ENCODE data around the gene CHCHD6. TPM values are rescaled to one million over a fixed set of nuclear protein-coding genes. Genes with fewer than 3 reads are reported as not detected.

The CHCHD6 gene
- total RNA-seq, 1 donor: 10.9 TPM

DNA sequence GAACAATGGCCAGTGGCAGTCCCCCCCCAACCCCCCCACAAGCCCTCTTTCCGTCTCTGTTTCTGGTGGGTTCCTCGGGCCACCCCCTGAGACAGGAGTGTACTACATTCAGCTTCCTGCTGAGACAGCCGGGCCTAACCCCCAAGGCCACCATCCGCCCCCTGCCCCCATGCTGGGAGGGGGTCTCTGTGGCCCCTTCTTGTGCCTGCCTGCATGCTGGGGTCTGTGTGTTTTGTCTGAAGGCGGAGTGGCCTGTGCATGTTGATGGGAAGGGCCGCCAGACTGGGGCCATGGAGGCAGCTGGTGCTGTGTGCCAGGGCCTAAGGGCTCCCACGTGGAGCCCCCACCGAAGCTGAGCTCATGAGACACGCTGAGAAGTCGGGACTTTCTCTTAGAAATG is 305.5 kb downstream of the CHCHD6 start:
- Histone ChIP-seq H3K36me3 (ENCODE audit: insufficient read depth, low read length) (peaks cover 48% of the 10 kb centered on the region), H3K27me3 (ENCODE audit: insufficient read depth, low read length) (no peaks in the 10 kb centered on the region), H3K4me3 (ENCODE audit: insufficient read depth, low read length) (no peak overlapping the region), H3K4me2 (ENCODE audit: insufficient read depth, low read length) (no peak overlapping the region), H3K4me1 (ENCODE audit: insufficient read depth, low read length) (peaks cover 10% of the 10 kb centered on the region), H2AFZ (ENCODE audit: low read length) (no peak overlapping the region), H4K20me1 (ENCODE audit: insufficient read depth, low read length) (peaks cover 26% of the 10 kb centered on the region), H3K27ac (ENCODE audit: low read depth, low read length) (no peak overlapping the region), H3K79me2 (ENCODE audit: insufficient read depth, low read length) (peaks cover 51% of the 10 kb centered on the region), H3K9me3 (ENCODE audit: low read depth, low read length) (no peaks in the 10 kb centered on the region)
- TF ChIP-seq, protein P1, sequence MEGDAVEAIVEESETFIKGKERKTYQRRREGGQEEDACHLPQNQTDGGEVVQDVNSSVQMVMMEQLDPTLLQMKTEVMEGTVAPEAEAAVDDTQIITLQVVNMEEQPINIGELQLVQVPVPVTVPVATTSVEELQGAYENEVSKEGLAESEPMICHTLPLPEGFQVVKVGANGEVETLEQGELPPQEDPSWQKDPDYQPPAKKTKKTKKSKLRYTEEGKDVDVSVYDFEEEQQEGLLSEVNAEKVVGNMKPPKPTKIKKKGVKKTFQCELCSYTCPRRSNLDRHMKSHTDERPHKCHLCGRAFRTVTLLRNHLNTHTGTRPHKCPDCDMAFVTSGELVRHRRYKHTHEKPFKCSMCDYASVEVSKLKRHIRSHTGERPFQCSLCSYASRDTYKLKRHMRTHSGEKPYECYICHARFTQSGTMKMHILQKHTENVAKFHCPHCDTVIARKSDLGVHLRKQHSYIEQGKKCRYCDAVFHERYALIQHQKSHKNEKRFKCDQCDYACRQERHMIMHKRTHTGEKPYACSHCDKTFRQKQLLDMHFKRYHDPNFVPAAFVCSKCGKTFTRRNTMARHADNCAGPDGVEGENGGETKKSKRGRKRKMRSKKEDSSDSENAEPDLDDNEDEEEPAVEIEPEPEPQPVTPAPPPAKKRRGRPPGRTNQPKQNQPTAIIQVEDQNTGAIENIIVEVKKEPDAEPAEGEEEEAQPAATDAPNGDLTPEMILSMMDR (IDR thresholded peaks at IDR 0.05; ENCODE audit: extremely low read depth, low read depth, low read length): no peak
- no peak for DNase-seq (ENCODE audit: insufficient read length, low spot score, missing footprints)

Other genes with a start within 250 kb of the CHCHD6 start
- gene ZXDC, start 228.3 kb upstream of the CHCHD6 start, total RNA-seq: 26.8 and 27.1 TPM in 2 replicates
- gene UROC1, start 186.5 kb upstream of the CHCHD6 start, total RNA-seq: not detected in 2 replicates
- gene CHST13, start 180.1 kb upstream of the CHCHD6 start, total RNA-seq: under 0.01 TPM in 1 of 2 replicates, not detected in the other
- not detected in 2 replicates for gene C3orf22, start 145.3 kb upstream of the CHCHD6 start, total RNA-seq
- gene TXNRD3, start 49.1 kb upstream of the CHCHD6 start, total RNA-seq: 18.1 and 20.3 TPM in 2 replicates